Gastrocnemius medialis (tissue), 4 donors: ENCODE measurements around the gene PTPRF. TPM values are rescaled to one million over a fixed set of nuclear protein-coding genes. Genes with fewer than 3 reads are reported as not detected.

Source experiments
- ATAC-seq, 2 donors: fragments of 150-250 bp; one replicate each; pipeline ENCODE4 v1.9.1; 2016
- DNase-seq, 2 donors: peaks; one replicate each; pipeline ENCODE4 v3.0.0-alpha.2; 2019
- H3K27ac ChIP-seq, 4 donors: fragments of 200-600 bp; sonication (generic); 1 replicate in 1 of 4; 2 replicates in 3 of 4; pipeline ENCODE4 v1.5.1; 2016 to 2018; ENCODE audit warnings: mild to moderate bottlenecking in 2 of 4, moderate library complexity in 1 of 4
- H3K27me3 ChIP-seq, 3 donors: fragments of 200-600 bp; sonication (generic) in 2 of 3; 1 replicate in 1 of 3; 2 replicates in 2 of 3; pipeline versions ENCODE4 v1.5.1 to v1.6.0; 2016 to 2019; ENCODE audit warnings: mild to moderate bottlenecking in 1 of 3, moderate library complexity in 1 of 3
- H3K36me3 ChIP-seq, 2 donors: fragments of 200-600 bp; sonication (generic) in 1 of 2; one replicate each; pipeline ENCODE4 v1.5.1; 2017 to 2018
- H3K4me1 ChIP-seq, 2 donors: fragments of 200-600 bp; sonication (generic) in 1 of 2; one replicate each; pipeline ENCODE4 v1.5.1; 2016 to 2017; ENCODE audit warnings: mild to moderate bottlenecking in 2 of 2
- H3K4me3 ChIP-seq, 4 donors: fragments of 200-600 bp; sonication (generic) in 3 of 4; 1 replicate in 1 of 4; 2 replicates in 3 of 4; pipeline ENCODE4 v1.5.1; 2016 to 2019; ENCODE audit warnings: mild to moderate bottlenecking in 2 of 4
- H3K9me3 ChIP-seq, 3 donors: fragments of 200-600 bp; sonication (generic) in 2 of 3; 1 replicate in 1 of 3; 2 replicates in 2 of 3; pipeline ENCODE4 v1.5.1; 2016 to 2019
- POLR2A ChIP-seq, 2 donors: fragments of 450-650 bp; IDR thresholded peaks; one replicate each; pipeline ENCODE4 v1.6.1; 2017; ENCODE audit warnings: antibody characterized with exemption in 2 of 2, mild to moderate bottlenecking in 2 of 2, moderate library complexity in 2 of 2
- in situ Hi-C, 4 donors: fragments of 200-750 bp; cut with MboI; loops; one replicate each; pipeline versions ENCODE4 v1.15.0 to v1.8.0; 2017; ENCODE audit warnings: low sequenced_read_pairs in 4 of 4
- intact Hi-C: fragments of 100-400 bp; cut with DNase I; formaldehyde crosslinking; loops from one replicate; pipeline ENCODE4 v1.15.1; 2023; ENCODE audit warnings: low total_unique reads
- total RNA-seq, 4 donors: library from RNA; depleted of rRNA; stranded (reverse); fragments of >200 nt; gene quantifications; one replicate each; pipeline versions ENCODE4 v1.1.0 to v1.2.3, GENCODE V29; 2016
- TF ChIP-seq, protein P1 (sequence below), 5 experiments: fragments of 450-650 bp in 3 of 5; fragments of 200-600 bp in 2 of 5; sonication (generic) in 2 of 5; IDR thresholded peaks in 4 of 5; conservative IDR thresholded peaks in 1 of 5; 1 replicate in 4 of 5; 2 replicates in 1 of 5; pipeline ENCODE4 v1.5.1; 2016 to 2019; ENCODE audit warnings: antibody characterized with exemption in 5 of 5, mild to moderate bottlenecking in 3 of 5, moderate library complexity in 3 of 5

The PTPRF gene
- total RNA-seq, 4 donors from 2014 or later, result 1.8 to 2.6 (median 2.5) TPM

DNA sequence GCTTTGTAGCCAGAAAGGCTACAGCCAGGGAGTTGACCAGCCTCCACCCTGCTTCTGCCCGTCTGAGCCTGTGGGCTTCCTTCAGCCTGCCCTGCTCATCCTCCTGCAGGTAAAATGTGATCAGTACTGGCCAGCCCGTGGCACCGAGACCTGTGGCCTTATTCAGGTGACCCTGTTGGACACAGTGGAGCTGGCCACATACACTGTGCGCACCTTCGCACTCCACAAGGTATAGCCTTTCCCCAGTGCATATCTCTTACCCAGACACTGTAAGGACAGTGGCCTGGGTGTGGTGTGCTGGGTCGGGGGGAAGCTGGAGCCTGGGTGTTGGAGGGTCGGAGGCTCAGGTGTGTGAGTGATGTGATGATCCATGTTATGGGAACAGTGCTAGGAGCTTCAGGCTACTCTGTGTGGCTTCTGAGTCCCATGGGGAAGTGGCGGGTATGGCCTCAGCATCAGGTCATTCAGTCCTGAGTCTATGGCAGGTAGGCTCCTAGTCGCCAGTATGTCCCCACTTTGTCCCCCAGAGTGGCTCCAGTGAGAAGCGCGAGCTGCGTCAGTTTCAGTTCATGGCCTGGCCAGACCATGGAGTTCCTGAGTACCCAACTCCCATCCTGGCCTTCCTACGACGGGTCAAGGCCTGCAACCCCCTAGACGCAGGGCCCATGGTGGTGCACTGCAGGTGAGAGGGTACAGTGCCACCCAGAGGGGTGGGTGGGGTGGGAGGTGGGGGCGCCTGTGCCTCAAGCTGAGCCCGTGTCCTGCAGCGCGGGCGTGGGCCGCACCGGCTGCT, 88.0 kb downstream of the PTPRF start:
- intact Hi-C loops, result no loop called here
- in situ Hi-C loops, result no loop called here
- no peaks in the 10 kb centered on the region for H3K36me3 ChIP-seq
- no peak overlapping the region for H3K4me3 ChIP-seq
- TF ChIP-seq POLR2A (IDR thresholded peaks at IDR 0.05), result no peak
- TF ChIP-seq, protein P1, sequence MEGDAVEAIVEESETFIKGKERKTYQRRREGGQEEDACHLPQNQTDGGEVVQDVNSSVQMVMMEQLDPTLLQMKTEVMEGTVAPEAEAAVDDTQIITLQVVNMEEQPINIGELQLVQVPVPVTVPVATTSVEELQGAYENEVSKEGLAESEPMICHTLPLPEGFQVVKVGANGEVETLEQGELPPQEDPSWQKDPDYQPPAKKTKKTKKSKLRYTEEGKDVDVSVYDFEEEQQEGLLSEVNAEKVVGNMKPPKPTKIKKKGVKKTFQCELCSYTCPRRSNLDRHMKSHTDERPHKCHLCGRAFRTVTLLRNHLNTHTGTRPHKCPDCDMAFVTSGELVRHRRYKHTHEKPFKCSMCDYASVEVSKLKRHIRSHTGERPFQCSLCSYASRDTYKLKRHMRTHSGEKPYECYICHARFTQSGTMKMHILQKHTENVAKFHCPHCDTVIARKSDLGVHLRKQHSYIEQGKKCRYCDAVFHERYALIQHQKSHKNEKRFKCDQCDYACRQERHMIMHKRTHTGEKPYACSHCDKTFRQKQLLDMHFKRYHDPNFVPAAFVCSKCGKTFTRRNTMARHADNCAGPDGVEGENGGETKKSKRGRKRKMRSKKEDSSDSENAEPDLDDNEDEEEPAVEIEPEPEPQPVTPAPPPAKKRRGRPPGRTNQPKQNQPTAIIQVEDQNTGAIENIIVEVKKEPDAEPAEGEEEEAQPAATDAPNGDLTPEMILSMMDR (IDR thresholded peaks at IDR 0.05 in 4 of 5, conservative IDR thresholded peaks at IDR 0.05 in 1 of 5), result no peak
- H3K9me3 ChIP-seq, result no peaks in the 10 kb centered on the region
- H3K27ac ChIP-seq, result no peak overlapping the region
- no peak for DNase-seq
- H3K4me1 ChIP-seq, result no peaks in the 10 kb centered on the region
- no peaks in the 10 kb centered on the region for H3K27me3 ChIP-seq
- ATAC-seq, result no peak

DNA sequence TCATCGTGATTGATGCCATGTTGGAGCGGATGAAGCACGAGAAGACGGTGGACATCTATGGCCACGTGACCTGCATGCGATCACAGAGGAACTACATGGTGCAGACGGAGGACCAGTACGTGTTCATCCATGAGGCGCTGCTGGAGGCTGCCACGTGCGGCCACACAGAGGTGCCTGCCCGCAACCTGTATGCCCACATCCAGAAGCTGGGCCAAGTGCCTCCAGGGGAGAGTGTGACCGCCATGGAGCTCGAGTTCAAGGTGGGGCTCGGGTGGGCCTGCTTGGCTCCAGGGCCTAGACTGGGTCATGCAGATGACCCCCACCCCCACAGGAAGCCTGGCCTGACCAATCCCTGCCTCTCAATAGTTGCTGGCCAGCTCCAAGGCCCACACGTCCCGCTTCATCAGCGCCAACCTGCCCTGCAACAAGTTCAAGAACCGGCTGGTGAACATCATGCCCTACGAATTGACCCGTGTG, 88.7 kb downstream of the PTPRF start:
- DNase-seq, result no peak
- intact Hi-C loops (no loop called here), in situ Hi-C loops (no loop called here)
- TF ChIP-seq, protein P1 (IDR thresholded peaks at IDR 0.05 in 4 of 5, conservative IDR thresholded peaks at IDR 0.05 in 1 of 5), result no peak
- TF ChIP-seq POLR2A (IDR thresholded peaks at IDR 0.05), result no peak
- H3K4me1 ChIP-seq, result no peaks in the 10 kb centered on the region
- H3K27ac ChIP-seq, result no peak overlapping the region
- H3K4me3 ChIP-seq, result no peak overlapping the region
- no peaks in the 10 kb centered on the region for H3K27me3 ChIP-seq
- ATAC-seq, result no peak
- no peaks in the 10 kb centered on the region for H3K36me3 ChIP-seq
- H3K9me3 ChIP-seq, result no peaks in the 10 kb centered on the region

DNA sequence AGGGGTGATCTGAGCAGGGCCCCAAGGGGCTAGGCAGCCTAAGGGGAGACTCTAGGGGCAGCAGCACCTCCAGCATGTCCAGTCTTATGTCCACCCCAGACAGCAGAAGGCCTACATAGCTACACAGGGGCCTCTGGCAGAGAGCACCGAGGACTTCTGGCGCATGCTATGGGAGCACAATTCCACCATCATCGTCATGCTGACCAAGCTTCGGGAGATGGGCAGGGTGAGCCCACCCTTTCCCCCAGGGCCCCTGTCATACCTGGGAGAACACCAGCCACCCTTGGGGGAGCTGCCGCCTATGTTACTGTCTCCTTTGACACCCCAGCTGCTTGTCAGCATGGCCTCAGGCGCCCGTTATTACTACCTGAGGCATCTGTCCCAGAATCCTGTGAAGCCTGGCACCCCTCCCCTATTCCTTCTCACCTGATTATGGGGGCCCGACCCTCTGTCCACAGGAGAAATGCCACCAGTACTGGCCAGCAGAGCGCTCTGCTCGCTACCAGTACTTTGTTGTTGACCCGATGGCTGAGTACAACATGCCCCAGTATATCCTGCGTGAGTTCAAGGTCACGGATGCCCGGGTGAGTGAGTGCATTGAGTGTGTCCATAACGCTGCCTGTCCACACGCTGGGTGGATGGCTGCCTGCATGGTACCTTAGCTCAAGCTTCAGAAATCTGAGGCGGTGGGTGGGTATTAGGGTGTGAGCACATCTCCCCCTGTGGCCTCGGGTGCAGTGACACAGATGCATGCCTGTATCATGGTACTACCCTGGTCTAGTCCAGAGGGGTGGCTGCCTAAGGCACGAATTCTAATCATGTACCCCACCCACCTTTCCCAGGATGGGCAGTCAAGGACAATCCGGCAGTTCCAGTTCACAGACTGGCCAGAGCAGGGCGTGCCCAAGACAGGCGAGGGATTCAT, 89.6 kb downstream of the PTPRF start:
- H3K27me3 ChIP-seq, result no peaks in the 10 kb centered on the region
- no peak overlapping the region for H3K4me3 ChIP-seq
- in situ Hi-C loops, result no loop called here
- intact Hi-C loops, result no loop called here
- DNase-seq (no peak), ATAC-seq (no peak)
- H3K27ac ChIP-seq, result no peak overlapping the region
- no peaks in the 10 kb centered on the region for H3K4me1 ChIP-seq
- H3K9me3 ChIP-seq, result no peaks in the 10 kb centered on the region
- no peaks in the 10 kb centered on the region for H3K36me3 ChIP-seq
- TF ChIP-seq POLR2A (IDR thresholded peaks at IDR 0.05), result no peak
- TF ChIP-seq, protein P1 (IDR thresholded peaks at IDR 0.05 in 4 of 5, conservative IDR thresholded peaks at IDR 0.05 in 1 of 5), result no peak

- in situ Hi-C loops, result no loop called here
- H3K4me3 ChIP-seq, result no peak overlapping the region
- no peaks in the 10 kb centered on the region for H3K4me1 ChIP-seq
- DNase-seq (no peak), ATAC-seq (no peak)
- H3K36me3 ChIP-seq, result no peaks in the 10 kb centered on the region
- H3K27me3 ChIP-seq, result no peaks in the 10 kb centered on the region
- intact Hi-C loops, result no loop called here
- H3K9me3 ChIP-seq, result no peaks in the 10 kb centered on the region
- TF ChIP-seq POLR2A (IDR thresholded peaks at IDR 0.05), result no peak
- TF ChIP-seq, protein P1 (IDR thresholded peaks at IDR 0.05 in 4 of 5, conservative IDR thresholded peaks at IDR 0.05 in 1 of 5), result no peak
- no peak overlapping the region for H3K27ac ChIP-seq
Observed at GRCh38 chr1:43620956-43621355, 90.3 kb downstream of the PTPRF start.
